ENCODE measurements around the gene MED17. TPM values are rescaled to one million over a fixed set of nuclear protein-coding genes. Genes with fewer than 3 reads are reported as not detected.
"Not testable (repeated sequence)": the region's sequence is repeated elsewhere in the genome, so short reads cannot be mapped to it uniquely, and the experiment has no call there.

Gene MED17
- 69.2 TPM for polyA plus RNA-seq (ENCODE audit: insufficient read length)
- long read RNA-seq, donor 1, full-length matches to known transcripts, result 13 of 13 reads
- long read RNA-seq, donor 1, partial matches to known transcripts, result 0 of 13 reads
- long read RNA-seq, donor 1, other reads (novel, unspliced or antisense), result 0 of 13 reads
- long read RNA-seq, donor 2, full-length matches to known transcripts, result 6 of 6 reads
- long read RNA-seq, donor 2, partial matches to known transcripts, result 0 of 6 reads
- long read RNA-seq, donor 2, other reads (novel, unspliced or antisense), result 0 of 6 reads
- long read RNA-seq, donor 3, full-length matches to known transcripts, result 9 of 9 reads
- long read RNA-seq, donor 3, partial matches to known transcripts, result 0 of 9 reads
- long read RNA-seq, donor 3, other reads (novel, unspliced or antisense), result 0 of 9 reads
- long read RNA-seq, donor 4, result 0 reads
- long read RNA-seq, donor 5, full-length matches to known transcripts, result 20 of 20 reads
- long read RNA-seq, donor 5, partial matches to known transcripts, result 0 of 20 reads
- long read RNA-seq, donor 5, other reads (novel, unspliced or antisense), result 0 of 20 reads
- long read RNA-seq, donor 6, full-length matches to known transcripts, result 5 of 5 reads
- long read RNA-seq, donor 6, partial matches to known transcripts, result 0 of 5 reads
- long read RNA-seq, donor 6, other reads (novel, unspliced or antisense), result 0 of 5 reads
- long read RNA-seq, donor 7, full-length matches to known transcripts, result 19 of 29 reads
- long read RNA-seq, donor 7, partial matches to known transcripts, result 10 of 29 reads
- long read RNA-seq, donor 7, other reads (novel, unspliced or antisense), result 0 of 29 reads
- long read RNA-seq, donor 8, full-length matches to known transcripts, result 7 of 7 reads
- long read RNA-seq, donor 8, partial matches to known transcripts, result 0 of 7 reads
- long read RNA-seq, donor 8, other reads (novel, unspliced or antisense), result 0 of 7 reads

- DNase-seq, result peak; percentile 96
Measured at GRCh38 chr11:93784145-93784934, at the start of gene MED17. MED17 (plus strand) TSS chr11:93784282; CDS start chr11:93784514, 232 bp downstream.

- DNase-seq, result no peak
Measured at GRCh38 chr11:93734427-93735222, 49.5 kb upstream of the MED17 start.

- DNase-seq, result no peak
Measured at GRCh38 chr11:93735627-93736026, 48.5 kb upstream of the MED17 start.

- no peak for DNase-seq
Measured at GRCh38 chr11:93736129-93736528, 48.0 kb upstream of the MED17 start.

- no peak for DNase-seq
Measured at GRCh38 chr11:93737904-93738612, 46.0 kb upstream of the MED17 start.

- no peak for DNase-seq
Measured at GRCh38 chr11:93738647-93739081, 45.4 kb upstream of the MED17 start.

GRCh38 chr11:93740031-93740729 is 43.9 kb upstream of the MED17 start:
- DNase-seq, result no peak

- DNase-seq, result peak; percentile 42
Measured at GRCh38 chr11:93740730-93741093, 43.4 kb upstream of the MED17 start.

GRCh38 chr11:93741094-93741881 is 42.8 kb upstream of the MED17 start, which contains the start of the genes C11orf54 and TAF1D:
C11orf54 (plus strand) TSS chr11:93741672; CDS start chr11:93747394, 5,722 bp downstream.
TAF1D (minus strand) TSS chr11:93741495; CDS start chr11:93739304, 2,191 bp downstream.
- DNase-seq, result peak; percentile 98

- no peak for DNase-seq
Measured at GRCh38 chr11:93741882-93742226, 42.2 kb upstream of the MED17 start.

- DNase-seq, result no peak
Measured at GRCh38 chr11:93743291-93743690, 40.8 kb upstream of the MED17 start.

GRCh38 chr11:93744669-93745004 is 39.4 kb upstream of the MED17 start:
- no peak for DNase-seq

GRCh38 chr11:93745005-93745755 is 38.9 kb upstream of the MED17 start:
- DNase-seq, result not testable (repeated sequence)

- no peak for DNase-seq
Measured at GRCh38 chr11:93746101-93746500, 38.0 kb upstream of the MED17 start.

GRCh38 chr11:93747122-93747521 is 37.0 kb upstream of the MED17 start:
- no peak for DNase-seq

- DNase-seq, result no peak
Measured at GRCh38 chr11:93751001-93751400, 33.1 kb upstream of the MED17 start.

GRCh38 chr11:93753241-93753640 is 30.8 kb upstream of the MED17 start:
- no peak for DNase-seq

- no peak for DNase-seq
Measured at GRCh38 chr11:93756748-93757147, 27.3 kb upstream of the MED17 start.

Measured in left kidney (tissue), 8 donors.